Natural killer cell (primary cell): ENCODE results near the gene LMAN2. TPM values are rescaled to one million over a fixed set of nuclear protein-coding genes. Genes with fewer than 3 reads are reported as not detected.

Experiments used
- ATAC-seq, 3 donors: fragments of 150-1000 bp in 2 of 3; fragments of 200-7000 bp in 1 of 3; cut with Tn5 transposase; 1 replicate in 1 of 3; 2 replicates in 2 of 3; pipeline ENCODE4 v1.10.0; 2021; ENCODE audit warnings: mild to moderate bottlenecking in 2 of 3, moderate library complexity in 2 of 3
- DNase-seq, 2 donors: peaks; one replicate each; pipeline versions ENCODE4 v3.0.0 to v3.0.0-alpha.2; 2013 to 2021; ENCODE audit warnings: mixed read lengths in 1 of 2
- H3K27ac ChIP-seq: one replicate; pipeline ENCODE4 v1.5.1; 2013; ENCODE audit warnings: mild to moderate bottlenecking, low read length
- H3K27me3 ChIP-seq: one replicate; pipeline ENCODE4 v1.6.1; 2013; ENCODE audit warnings: low read length; ENCODE audit not compliant: control insufficient read depth, insufficient read depth
- H3K36me3 ChIP-seq: one replicate; pipeline ENCODE4 v1.6.1; 2013; ENCODE audit warnings: low read length; ENCODE audit not compliant: control insufficient read depth, insufficient read depth
- H3K4me1 ChIP-seq: one replicate; pipeline ENCODE4 v1.6.1; 2013; ENCODE audit warnings: low read length; ENCODE audit not compliant: control insufficient read depth, insufficient read depth
- H3K4me3 ChIP-seq: one replicate; pipeline ENCODE4 v1.5.1; 2013; ENCODE audit warnings: low read length
- H3K9me3 ChIP-seq: one replicate; pipeline ENCODE4 v1.6.1; 2013; ENCODE audit warnings: low read length; ENCODE audit not compliant: control insufficient read depth, insufficient read depth
- H3K27ac Mint-ChIP-seq, 2 donors: one replicate each; pipeline ENCODE4 v1.8.0; 2022; ENCODE audit warnings: mild to moderate bottlenecking in 2 of 2, mixed read lengths in 2 of 2, moderate library complexity in 1 of 2
- H3K27me3 Mint-ChIP-seq, 2 donors: one replicate each; pipeline ENCODE4 v1.8.0; 2022; ENCODE audit warnings: low read depth in 2 of 2, mixed read lengths in 2 of 2
- H3K36me3 Mint-ChIP-seq: one replicate; pipeline ENCODE4 v1.8.0; 2022; ENCODE audit warnings: mixed read lengths
- H3K4me1 Mint-ChIP-seq, 2 donors: one replicate each; pipeline ENCODE4 v1.8.0; 2022; ENCODE audit warnings: mixed read lengths in 2 of 2
- H3K4me3 Mint-ChIP-seq: one replicate; pipeline ENCODE4 v1.8.0; 2022; ENCODE audit warnings: mild to moderate bottlenecking, moderate library complexity, mixed read lengths
- H3K9me3 Mint-ChIP-seq, 2 donors: one replicate each; pipeline ENCODE4 v1.8.0; 2022; ENCODE audit warnings: mixed read lengths in 2 of 2
- WGBS: methylation state at CpG from one replicate; pipeline ENCODE4 v1.1.7; 2013; ENCODE audit warnings: missing lambda C conversion rate; ENCODE audit not compliant: insufficient coverage; 5-methylcytosine and 5-hydroxymethylcytosine counted together
- intact Hi-C: fragments of 100-400 bp; cut with micrococcal nuclease; formaldehyde crosslinking; loops from one replicate; pipeline ENCODE4 v1.14.2; 2022
- total RNA-seq, 4 donors: library from RNA; stranded (reverse); fragments of 120-200 nt in 1 of 4; gene quantifications; one replicate each; pipeline versions ENCODE4 v1.2.3 to v1.2.4, GENCODE V29; 2013 to 2022
- TF ChIP-seq, protein P1 (sequence below): fragments of 200-600 bp; IDR thresholded peaks from one replicate; pipeline ENCODE4 v1.8.0; 2022; ENCODE audit warnings: antibody characterized with exemption

LMAN2 gene
- total RNA-seq, 3 donors from 2014 or later (not counting 1 experiment from before 2014, with no cell fraction given), result 112 to 124 (median 114) TPM

DNA sequence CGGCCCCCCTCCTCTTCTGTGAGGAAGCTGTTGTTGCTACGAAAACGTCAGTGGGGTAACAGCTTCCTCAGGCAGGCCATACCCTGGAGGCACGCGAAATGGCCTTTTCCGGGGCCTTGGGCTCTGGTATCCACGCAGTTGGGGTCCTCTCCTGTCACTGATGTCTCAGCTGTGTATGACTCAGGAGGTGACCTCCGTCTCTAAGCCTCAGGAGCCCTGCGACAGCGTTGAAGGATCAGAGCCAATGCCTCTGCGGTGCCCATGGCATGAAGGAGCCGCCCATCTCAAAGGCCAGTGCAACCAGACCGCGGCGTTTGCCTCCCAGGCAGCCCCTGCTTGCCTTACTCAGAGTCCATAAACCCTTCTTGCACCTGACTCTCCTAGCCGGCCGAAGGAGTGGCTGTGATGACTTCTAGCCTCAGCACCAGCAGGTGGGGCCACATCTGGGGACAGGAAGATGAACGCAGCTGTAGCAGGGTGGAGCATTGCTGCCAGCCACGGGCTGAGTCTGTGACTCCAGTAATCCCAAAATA is 38.8 kb downstream of the LMAN2 start:
- intact Hi-C loops, result loop anchor here (5.0 kb wide), 1 partner anchor 45 kb away; the partner anchor contains the start of gene RGS14
- TF ChIP-seq, protein P1, sequence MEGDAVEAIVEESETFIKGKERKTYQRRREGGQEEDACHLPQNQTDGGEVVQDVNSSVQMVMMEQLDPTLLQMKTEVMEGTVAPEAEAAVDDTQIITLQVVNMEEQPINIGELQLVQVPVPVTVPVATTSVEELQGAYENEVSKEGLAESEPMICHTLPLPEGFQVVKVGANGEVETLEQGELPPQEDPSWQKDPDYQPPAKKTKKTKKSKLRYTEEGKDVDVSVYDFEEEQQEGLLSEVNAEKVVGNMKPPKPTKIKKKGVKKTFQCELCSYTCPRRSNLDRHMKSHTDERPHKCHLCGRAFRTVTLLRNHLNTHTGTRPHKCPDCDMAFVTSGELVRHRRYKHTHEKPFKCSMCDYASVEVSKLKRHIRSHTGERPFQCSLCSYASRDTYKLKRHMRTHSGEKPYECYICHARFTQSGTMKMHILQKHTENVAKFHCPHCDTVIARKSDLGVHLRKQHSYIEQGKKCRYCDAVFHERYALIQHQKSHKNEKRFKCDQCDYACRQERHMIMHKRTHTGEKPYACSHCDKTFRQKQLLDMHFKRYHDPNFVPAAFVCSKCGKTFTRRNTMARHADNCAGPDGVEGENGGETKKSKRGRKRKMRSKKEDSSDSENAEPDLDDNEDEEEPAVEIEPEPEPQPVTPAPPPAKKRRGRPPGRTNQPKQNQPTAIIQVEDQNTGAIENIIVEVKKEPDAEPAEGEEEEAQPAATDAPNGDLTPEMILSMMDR, result no peak
- Histone ChIP-seq H3K27ac (no peak overlapping the region), H3K4me1 (peaks cover 53% of the 10 kb centered on the region), H3K4me3 (peak overlapping the region; percentile 23), H3K9me3 (no peaks in the 10 kb centered on the region), H3K27me3 (no peaks in the 10 kb centered on the region), H3K36me3 (no peaks in the 10 kb centered on the region)
- no peaks in the 10 kb centered on the region for H3K9me3 Mint-ChIP-seq
- peak overlapping the region; percentile 18 to 67 for H3K27ac Mint-ChIP-seq
- no peaks in the 10 kb centered on the region for H3K36me3 Mint-ChIP-seq
- peak overlapping the region; percentile 86 for H3K4me3 Mint-ChIP-seq
- DNase-seq, result peak in 1 of 2 donors; percentile 54
- 3% methylated on average over 19 of the region's 19 CpGs for WGBS
- H3K27me3 Mint-ChIP-seq, result no peaks in the 10 kb centered on the region
- H3K4me1 Mint-ChIP-seq, result peaks cover 29 to 39% of the 10 kb centered on the region in 2 donors
- ATAC-seq, result peak; percentile 12 to 24 (median 22)

DNA sequence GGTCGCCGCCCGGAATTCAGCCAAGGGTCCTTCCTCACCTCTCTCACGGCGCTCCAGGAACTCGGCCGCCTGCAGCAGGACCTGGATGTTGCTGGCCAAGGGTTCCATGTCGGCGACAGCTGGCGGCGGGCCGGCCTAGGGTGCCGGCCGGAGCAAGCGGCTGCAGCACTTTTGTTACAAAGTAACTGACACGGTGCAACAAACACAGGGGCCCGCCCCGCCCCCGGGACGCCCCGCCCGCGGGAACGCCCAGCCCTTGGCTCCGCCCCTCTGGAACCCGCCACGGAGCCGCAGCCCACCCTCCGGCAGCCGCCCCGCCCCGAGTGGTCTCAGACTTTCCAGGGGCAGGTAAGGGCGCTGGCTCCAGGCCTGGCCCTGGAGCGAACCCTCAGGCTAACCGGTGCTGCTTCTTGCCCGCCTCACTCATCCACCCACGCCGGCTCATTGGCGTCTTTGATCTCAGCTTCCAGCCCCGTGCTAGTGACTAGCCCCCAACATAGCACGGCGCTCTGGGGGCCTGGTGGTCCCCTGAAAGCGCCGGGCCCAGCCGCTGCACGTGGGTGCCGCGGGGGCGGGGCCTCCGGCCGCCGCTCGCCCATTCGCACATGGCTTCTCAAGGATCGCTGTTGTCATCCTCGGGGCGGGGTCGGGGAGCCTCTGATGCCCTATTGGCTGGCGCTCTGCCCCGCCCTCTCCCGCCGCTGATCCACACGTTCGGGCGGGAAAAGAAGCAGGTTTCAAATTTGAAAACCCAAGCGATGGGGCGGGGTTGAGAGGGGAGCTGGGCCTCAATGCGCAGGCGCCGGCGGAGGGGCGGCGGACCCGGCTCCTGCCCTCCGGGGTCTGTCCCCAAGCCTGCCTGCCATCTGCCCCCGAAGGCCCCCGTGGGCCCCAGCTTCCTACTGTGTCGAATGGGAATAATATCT is 39.5 kb downstream of the LMAN2 start, which contains the start of gene MXD3:
TSS of gene MXD3 (minus strand) at position 176 of the 926 bp plus-strand sequence. CDS start at position 108, 68 bp downstream.
- WGBS, result under 1% methylated on average over 78 of the region's 78 CpGs
- peak; percentile 90 to 95 for DNase-seq
- Mint-ChIP-seq H3K4me1 (peaks cover 30 to 40% of the 10 kb centered on the region in 2 donors), H3K4me3 (peak within 1 kb of the TSS; percentile 91), H3K27me3 (no peaks in the 10 kb centered on the region), H3K36me3 (no peaks in the 10 kb centered on the region), H3K9me3 (no peaks in the 10 kb centered on the region), H3K27ac (peak within 1 kb of the TSS; percentile 68 to 87)
- Histone ChIP-seq H3K27me3 (no peaks in the 10 kb centered on the region), H3K27ac (no peak within 1 kb of the TSS), H3K4me1 (peaks cover 61% of the 10 kb centered on the region), H3K9me3 (no peaks in the 10 kb centered on the region), H3K4me3 (peak within 1 kb of the TSS; percentile 51), H3K36me3 (peaks cover 5% of the 10 kb centered on the region)
- peak; percentile 91 to 93 (median 92) for ATAC-seq
- TF ChIP-seq, protein P1, result no peak
- intact Hi-C loops, result loop anchor here (5.0 kb wide), 1 partner anchor 45 kb away; the partner anchor contains the start of gene RGS14

DNA sequence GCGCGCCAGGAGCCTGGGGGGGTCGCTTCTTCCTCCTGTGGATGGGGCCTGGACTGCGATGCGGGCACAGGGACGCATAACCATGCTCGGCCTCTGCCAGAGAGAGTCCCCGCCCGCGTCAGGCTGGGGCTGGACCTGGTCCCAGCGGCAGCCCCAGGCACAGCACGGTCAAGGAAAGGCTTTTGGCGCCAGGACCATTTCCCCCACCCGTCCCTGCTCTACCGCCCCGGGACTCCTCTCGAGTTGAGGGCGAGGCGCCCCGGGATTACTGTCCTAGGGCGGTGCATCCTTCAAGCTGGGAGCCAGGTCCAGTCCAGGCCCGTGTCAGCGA is 40.1 kb downstream of the LMAN2 start:
- intact Hi-C loops, result loop anchor here (5.0 kb wide), 1 partner anchor 46 kb away; the partner anchor contains the start of gene RGS14
- no peak overlapping the region for H3K27ac ChIP-seq
- H3K4me3 ChIP-seq, result peak overlapping the region; percentile 51
- ATAC-seq (no peak), DNase-seq (no peak)
- H3K27ac Mint-ChIP-seq, result peak overlapping the region in 1 of 2 donors; percentile 87
- peaks cover 34 to 45% of the 10 kb centered on the region in 2 donors for H3K4me1 Mint-ChIP-seq
- H3K4me1 ChIP-seq, result peaks cover 67% of the 10 kb centered on the region
- no peaks in the 10 kb centered on the region for H3K9me3 Mint-ChIP-seq
- under 1% methylated on average over 23 of the region's 23 CpGs for WGBS
- no peaks in the 10 kb centered on the region for H3K9me3 ChIP-seq
- TF ChIP-seq, protein P1, result no peak
- H3K36me3 ChIP-seq, result peaks cover 11% of the 10 kb centered on the region
- peak overlapping the region; percentile 86 for H3K4me3 Mint-ChIP-seq
- H3K36me3 Mint-ChIP-seq, result no peaks in the 10 kb centered on the region
- no peaks in the 10 kb centered on the region for H3K27me3 ChIP-seq
- H3K27me3 Mint-ChIP-seq, result no peaks in the 10 kb centered on the region
